ENCODE results near the gene OXER1.

The OXER1 gene

GRCh38 chr2:42801381-42801780, 37.4 kb upstream of the OXER1 start:
- no peaks in the 10 kb centered on the region for H3K36me3 ChIP-seq (ENCODE audit: control insufficient read depth, insufficient read depth, low read length)
- H3K9ac ChIP-seq (ENCODE audit: low read depth, low read length), result no peak overlapping the region
- H3K9me3 ChIP-seq (ENCODE audit: control insufficient read depth, insufficient read depth, low read length), result no peaks in the 10 kb centered on the region
- H3K4me1 ChIP-seq (ENCODE audit: control insufficient read depth, insufficient read depth, low read length), result no peaks in the 10 kb centered on the region
- H3K27me3 ChIP-seq (ENCODE audit: control insufficient read depth, insufficient read depth, low read length), result no peaks in the 10 kb centered on the region
- H3K4me3 ChIP-seq (ENCODE audit: low read depth, low read length), result no peak overlapping the region

GRCh38 chr2:42800981-42801380, 37.0 kb upstream of the OXER1 start:
- Histone ChIP-seq H3K9me3 (ENCODE audit: control insufficient read depth, insufficient read depth, low read length) (no peaks in the 10 kb centered on the region), H3K4me1 (ENCODE audit: control insufficient read depth, insufficient read depth, low read length) (no peaks in the 10 kb centered on the region), H3K27me3 (ENCODE audit: control insufficient read depth, insufficient read depth, low read length) (no peaks in the 10 kb centered on the region), H3K9ac (ENCODE audit: low read depth, low read length) (no peak overlapping the region), H3K36me3 (ENCODE audit: control insufficient read depth, insufficient read depth, low read length) (no peaks in the 10 kb centered on the region), H3K4me3 (ENCODE audit: low read depth, low read length) (no peak overlapping the region)

GRCh38 chr2:42800461-42800962, 36.6 kb upstream of the OXER1 start:
- H3K9me3 ChIP-seq (ENCODE audit: control insufficient read depth, insufficient read depth, low read length), result no peaks in the 10 kb centered on the region
- no peaks in the 10 kb centered on the region for H3K4me1 ChIP-seq (ENCODE audit: control insufficient read depth, insufficient read depth, low read length)
- no peaks in the 10 kb centered on the region for H3K36me3 ChIP-seq (ENCODE audit: control insufficient read depth, insufficient read depth, low read length)
- no peaks in the 10 kb centered on the region for H3K27me3 ChIP-seq (ENCODE audit: control insufficient read depth, insufficient read depth, low read length)
- no peak overlapping the region for H3K4me3 ChIP-seq (ENCODE audit: low read depth, low read length)
- H3K9ac ChIP-seq (ENCODE audit: low read depth, low read length), result no peak overlapping the region

GRCh38 chr2:42799881-42800280, 35.9 kb upstream of the OXER1 start:
- Histone ChIP-seq H3K9me3 (ENCODE audit: control insufficient read depth, insufficient read depth, low read length) (no peaks in the 10 kb centered on the region), H3K36me3 (ENCODE audit: control insufficient read depth, insufficient read depth, low read length) (no peaks in the 10 kb centered on the region), H3K27me3 (ENCODE audit: control insufficient read depth, insufficient read depth, low read length) (no peaks in the 10 kb centered on the region), H3K4me3 (ENCODE audit: low read depth, low read length) (no peak overlapping the region), H3K4me1 (ENCODE audit: control insufficient read depth, insufficient read depth, low read length) (no peaks in the 10 kb centered on the region), H3K9ac (ENCODE audit: low read depth, low read length) (no peak overlapping the region)

GRCh38 chr2:42797281-42797680, 33.3 kb upstream of the OXER1 start:
- peaks cover 8% of the 10 kb centered on the region for H3K27me3 ChIP-seq (ENCODE audit: control insufficient read depth, insufficient read depth, low read length)
- peaks cover 6% of the 10 kb centered on the region for H3K4me1 ChIP-seq (ENCODE audit: control insufficient read depth, insufficient read depth, low read length)
- H3K4me3 ChIP-seq (ENCODE audit: low read depth, low read length), result no peak overlapping the region
- no peaks in the 10 kb centered on the region for H3K36me3 ChIP-seq (ENCODE audit: control insufficient read depth, insufficient read depth, low read length)
- H3K9me3 ChIP-seq (ENCODE audit: control insufficient read depth, insufficient read depth, low read length), result no peaks in the 10 kb centered on the region
- H3K9ac ChIP-seq (ENCODE audit: low read depth, low read length), result no peak overlapping the region

GRCh38 chr2:42796427-42797248, 32.7 kb upstream of the OXER1 start:
- Histone ChIP-seq H3K9me3 (ENCODE audit: control insufficient read depth, insufficient read depth, low read length) (no peaks in the 10 kb centered on the region), H3K4me1 (ENCODE audit: control insufficient read depth, insufficient read depth, low read length) (peaks cover 6% of the 10 kb centered on the region), H3K36me3 (ENCODE audit: control insufficient read depth, insufficient read depth, low read length) (no peaks in the 10 kb centered on the region), H3K4me3 (ENCODE audit: low read depth, low read length) (no peak overlapping the region), H3K9ac (ENCODE audit: low read depth, low read length) (no peak overlapping the region), H3K27me3 (ENCODE audit: control insufficient read depth, insufficient read depth, low read length) (peaks cover 10% of the 10 kb centered on the region)

- no peak overlapping the region for H3K4me3 ChIP-seq (ENCODE audit: low read depth, low read length)
These were observed 31.9 kb upstream of the OXER1 start for GRCh38 chr2:42795841-42796301.

GRCh38 chr2:42795275-42795674, 31.3 kb upstream of the OXER1 start:
- Histone ChIP-seq H3K4me3 (ENCODE audit: low read depth, low read length) (no peak overlapping the region), H3K27me3 (ENCODE audit: control insufficient read depth, insufficient read depth, low read length) (peaks cover 14% of the 10 kb centered on the region), H3K36me3 (ENCODE audit: control insufficient read depth, insufficient read depth, low read length) (no peaks in the 10 kb centered on the region), H3K9me3 (ENCODE audit: control insufficient read depth, insufficient read depth, low read length) (no peaks in the 10 kb centered on the region), H3K9ac (ENCODE audit: low read depth, low read length) (no peak overlapping the region), H3K4me1 (ENCODE audit: control insufficient read depth, insufficient read depth, low read length) (peaks cover 6% of the 10 kb centered on the region)

More at GRCh38 chr2:42795841-42796301, 31.9 kb upstream of the OXER1 start:
- Histone ChIP-seq H3K9ac (ENCODE audit: low read depth, low read length) (no peak overlapping the region), H3K27me3 (ENCODE audit: control insufficient read depth, insufficient read depth, low read length) (peaks cover 14% of the 10 kb centered on the region), H3K9me3 (ENCODE audit: control insufficient read depth, insufficient read depth, low read length) (no peaks in the 10 kb centered on the region), H3K4me1 (ENCODE audit: control insufficient read depth, insufficient read depth, low read length) (peaks cover 6% of the 10 kb centered on the region), H3K36me3 (ENCODE audit: control insufficient read depth, insufficient read depth, low read length) (no peaks in the 10 kb centered on the region)

GRCh38 chr2:42794271-42795046, 30.5 kb upstream of the OXER1 start:
- no peaks in the 10 kb centered on the region for H3K9me3 ChIP-seq (ENCODE audit: control insufficient read depth, insufficient read depth, low read length)
- peaks cover 6% of the 10 kb centered on the region for H3K4me1 ChIP-seq (ENCODE audit: control insufficient read depth, insufficient read depth, low read length)
- no peak overlapping the region for H3K9ac ChIP-seq (ENCODE audit: low read depth, low read length)
- peaks cover 14% of the 10 kb centered on the region for H3K27me3 ChIP-seq (ENCODE audit: control insufficient read depth, insufficient read depth, low read length)
- H3K4me3 ChIP-seq (ENCODE audit: low read depth, low read length), result no peak overlapping the region
- no peaks in the 10 kb centered on the region for H3K36me3 ChIP-seq (ENCODE audit: control insufficient read depth, insufficient read depth, low read length)

- Histone ChIP-seq H3K4me1 (ENCODE audit: control insufficient read depth, insufficient read depth, low read length) (peaks cover 6% of the 10 kb centered on the region), H3K4me3 (ENCODE audit: low read depth, low read length) (peak overlapping the region; percentile 75), H3K9ac (ENCODE audit: low read depth, low read length) (no peak overlapping the region)
These were observed 29.7 kb upstream of the OXER1 start for GRCh38 chr2:42793334-42794270.

More at GRCh38 chr2:42793334-42794270, 29.7 kb upstream of the OXER1 start:
- no peaks in the 10 kb centered on the region for H3K9me3 ChIP-seq (ENCODE audit: control insufficient read depth, insufficient read depth, low read length)
- peaks cover 14% of the 10 kb centered on the region for H3K27me3 ChIP-seq (ENCODE audit: control insufficient read depth, insufficient read depth, low read length)
- no peaks in the 10 kb centered on the region for H3K36me3 ChIP-seq (ENCODE audit: control insufficient read depth, insufficient read depth, low read length)

Data from iPS-15b (cell line).